Left ventricle myocardium inferior (tissue), 1 donor: ENCODE data around the gene C3AR1. TPM values are rescaled to one million over a fixed set of nuclear protein-coding genes. Genes with fewer than 3 reads are reported as not detected.
"Not testable (repeated sequence)": the region's sequence is repeated elsewhere in the genome, so short reads cannot be mapped to it uniquely, and the experiment has no call there.

Experiments
- DNase-seq: peaks from one replicate; pipeline ENCODE4 v3.0.0-alpha.2; 2020
- H3K27ac ChIP-seq: fragments of 200-600 bp; replicated peaks from 2 replicates; pipeline ENCODE4 v1.8.0; 2021
- H3K27me3 ChIP-seq: fragments of 200-600 bp; 2 replicates; pipeline ENCODE4 v1.8.0; 2021; ENCODE audit warnings: low read depth
- H3K36me3 ChIP-seq: fragments of 200-600 bp; 2 replicates; pipeline ENCODE4 v1.8.0; 2021
- H3K4me1 ChIP-seq: fragments of 200-600 bp; 2 replicates; pipeline ENCODE4 v1.8.0; 2021
- H3K4me3 ChIP-seq: fragments of 200-600 bp; 2 replicates; pipeline ENCODE4 v1.8.0; 2021; ENCODE audit warnings: mild to moderate bottlenecking, moderate library complexity
- H3K9me3 ChIP-seq: fragments of 200-600 bp; replicated peaks from 2 replicates; pipeline ENCODE4 v1.8.0; 2021
- intact Hi-C: fragments of 100-400 bp; cut with micrococcal nuclease; formaldehyde crosslinking; loops from one replicate; pipeline ENCODE4 v1.11.0; 2022
- total RNA-seq: library from RNA; stranded (reverse); fragmentation: NEBNext Ultra II Directional; extraction: Animal tissue kit (Norgen Biotek cat#: 25700); gene quantifications from one replicate; pipeline ENCODE4 v1.2.1, GENCODE V29; 2021
- TF ChIP-seq, protein P1 (sequence below): fragments of 200-600 bp; IDR thresholded peaks from 2 replicates; pipeline ENCODE4 v1.8.0; 2021; ENCODE audit warnings: antibody characterized with exemption, mild to moderate bottlenecking, borderline replicate concordance
- donor health status: DM: no; HTN: yes; CAD: no; lungs with severe emphysema.

Gene C3AR1
- total RNA-seq, 1 donor from 2014 or later: 5.5 TPM

GRCh38 chr12:8028267-8028666, 37.9 kb downstream of the C3AR1 start:
- TF ChIP-seq, protein P1, sequence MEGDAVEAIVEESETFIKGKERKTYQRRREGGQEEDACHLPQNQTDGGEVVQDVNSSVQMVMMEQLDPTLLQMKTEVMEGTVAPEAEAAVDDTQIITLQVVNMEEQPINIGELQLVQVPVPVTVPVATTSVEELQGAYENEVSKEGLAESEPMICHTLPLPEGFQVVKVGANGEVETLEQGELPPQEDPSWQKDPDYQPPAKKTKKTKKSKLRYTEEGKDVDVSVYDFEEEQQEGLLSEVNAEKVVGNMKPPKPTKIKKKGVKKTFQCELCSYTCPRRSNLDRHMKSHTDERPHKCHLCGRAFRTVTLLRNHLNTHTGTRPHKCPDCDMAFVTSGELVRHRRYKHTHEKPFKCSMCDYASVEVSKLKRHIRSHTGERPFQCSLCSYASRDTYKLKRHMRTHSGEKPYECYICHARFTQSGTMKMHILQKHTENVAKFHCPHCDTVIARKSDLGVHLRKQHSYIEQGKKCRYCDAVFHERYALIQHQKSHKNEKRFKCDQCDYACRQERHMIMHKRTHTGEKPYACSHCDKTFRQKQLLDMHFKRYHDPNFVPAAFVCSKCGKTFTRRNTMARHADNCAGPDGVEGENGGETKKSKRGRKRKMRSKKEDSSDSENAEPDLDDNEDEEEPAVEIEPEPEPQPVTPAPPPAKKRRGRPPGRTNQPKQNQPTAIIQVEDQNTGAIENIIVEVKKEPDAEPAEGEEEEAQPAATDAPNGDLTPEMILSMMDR: no peak
- Histone ChIP-seq H3K27me3 (no peaks in the 10 kb centered on the region), H3K4me1 (peaks cover 37% of the 10 kb centered on the region), H3K9me3 (no peaks in the 10 kb centered on the region), H3K27ac (no peak overlapping the region), H3K4me3 (no peak overlapping the region), H3K36me3 (no peaks in the 10 kb centered on the region)
- DNase-seq: no peak
- intact Hi-C loops: no loop called here

DNA sequence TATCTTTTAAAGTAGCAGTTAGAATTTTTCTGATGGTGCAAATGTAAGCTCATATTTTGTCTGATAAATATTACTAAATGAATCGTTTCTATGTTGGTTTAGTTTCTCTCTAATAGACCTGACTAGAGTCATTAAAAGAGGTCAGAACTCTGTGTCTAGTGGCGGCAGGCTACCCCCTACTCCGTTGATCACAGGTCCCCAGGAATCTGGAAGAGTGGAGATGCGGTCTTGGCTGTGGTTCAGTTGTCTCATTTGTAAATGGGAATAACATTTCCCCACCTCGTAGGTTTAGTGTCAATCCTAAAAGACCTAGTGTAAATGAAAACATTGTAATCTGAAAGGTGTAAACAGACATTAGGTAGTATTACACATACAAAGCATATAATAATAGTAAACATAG, 38.3 kb downstream of the C3AR1 start:
- Histone ChIP-seq H3K9me3 (no peaks in the 10 kb centered on the region), H3K4me1 (peaks cover 32% of the 10 kb centered on the region), H3K4me3 (peak overlapping the region; percentile 81), H3K36me3 (no peaks in the 10 kb centered on the region), H3K27me3 (no peaks in the 10 kb centered on the region), H3K27ac (no peak overlapping the region)
- no peak for DNase-seq
- intact Hi-C loops: no loop called here
- TF ChIP-seq, protein P1: no peak

DNA sequence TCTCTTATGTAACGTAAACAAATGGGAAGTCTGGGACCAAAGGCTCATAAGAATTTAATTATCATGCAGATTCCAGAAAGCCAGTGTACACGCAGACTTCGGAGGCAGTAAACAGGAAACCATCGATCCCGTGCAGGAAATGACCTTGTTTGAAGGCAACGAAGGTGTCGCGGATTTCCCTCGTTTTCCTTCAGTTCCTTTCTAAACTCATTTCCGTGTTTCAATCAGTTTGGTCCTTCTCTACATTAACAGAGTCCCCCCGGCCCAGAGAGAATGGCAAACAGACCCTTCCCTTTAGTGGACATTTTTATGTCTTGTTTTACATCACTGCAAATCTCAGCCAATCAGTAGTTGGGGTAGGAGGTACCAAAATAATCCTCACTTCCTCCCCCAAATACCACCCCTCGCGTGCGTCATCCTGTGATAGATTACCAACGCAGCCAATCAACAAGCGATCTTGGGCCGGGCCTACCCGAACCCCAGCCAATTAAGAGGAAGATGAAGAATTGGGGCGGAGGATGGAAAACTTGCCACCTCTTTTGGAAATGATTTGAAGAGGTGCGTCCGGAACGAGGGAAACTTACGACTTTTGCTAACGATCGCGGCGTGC, 39.8 kb downstream of the C3AR1 start:
- intact Hi-C loops: no loop called here
- Histone ChIP-seq H3K36me3 (no peaks in the 10 kb centered on the region), H3K27me3 (no peaks in the 10 kb centered on the region), H3K9me3 (no peaks in the 10 kb centered on the region), H3K4me3 (peak overlapping the region; percentile 81), H3K27ac (peak overlapping the region; percentile 100), H3K4me1 (peaks cover 21% of the 10 kb centered on the region)
- TF ChIP-seq, protein P1: no peak
- peak; percentile 95 for DNase-seq

GRCh38 chr12:8018666-8019581, 47.2 kb downstream of the C3AR1 start:
- H3K4me1 ChIP-seq: peaks cover 13% of the 10 kb centered on the region
- H3K27ac ChIP-seq: no peak overlapping the region
- TF ChIP-seq, protein P1: no peak
- intact Hi-C loops: no loop called here
- H3K36me3 ChIP-seq: no peaks in the 10 kb centered on the region
- H3K4me3 ChIP-seq: peak overlapping the region; percentile 65
- H3K27me3 ChIP-seq: peaks cover 52% of the 10 kb centered on the region
- H3K9me3 ChIP-seq: no peaks in the 10 kb centered on the region
- DNase-seq: no peak

DNA sequence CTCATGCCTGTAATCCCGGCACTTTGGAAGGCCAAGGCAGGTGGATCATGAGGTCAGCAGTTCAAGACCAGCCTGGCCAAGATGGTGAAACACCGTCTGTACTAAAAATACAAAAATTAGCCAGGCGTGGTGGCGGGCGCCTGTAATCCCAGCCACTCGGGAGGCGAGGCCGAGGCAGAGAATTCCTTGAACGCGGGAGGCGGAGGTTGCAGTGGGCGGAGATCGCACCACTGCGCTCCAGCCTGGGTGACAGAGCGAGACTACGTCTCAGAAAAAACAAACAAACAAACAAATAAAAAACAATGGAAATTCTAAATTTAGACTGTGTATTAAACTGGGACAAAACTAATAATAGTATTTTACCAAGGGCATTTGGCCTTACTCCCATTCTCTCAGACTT, 47.9 kb downstream of the C3AR1 start:
- intact Hi-C loops, H3K27ac ChIP-seq, DNase-seq, H3K36me3 ChIP-seq, H3K9me3 ChIP-seq: not testable (repeated sequence)
- Histone ChIP-seq H3K27me3 (peaks cover 59% of the 10 kb centered on the region), H3K4me3 (peak overlapping the region; percentile 65), H3K4me1 (peaks cover 13% of the 10 kb centered on the region)

DNA sequence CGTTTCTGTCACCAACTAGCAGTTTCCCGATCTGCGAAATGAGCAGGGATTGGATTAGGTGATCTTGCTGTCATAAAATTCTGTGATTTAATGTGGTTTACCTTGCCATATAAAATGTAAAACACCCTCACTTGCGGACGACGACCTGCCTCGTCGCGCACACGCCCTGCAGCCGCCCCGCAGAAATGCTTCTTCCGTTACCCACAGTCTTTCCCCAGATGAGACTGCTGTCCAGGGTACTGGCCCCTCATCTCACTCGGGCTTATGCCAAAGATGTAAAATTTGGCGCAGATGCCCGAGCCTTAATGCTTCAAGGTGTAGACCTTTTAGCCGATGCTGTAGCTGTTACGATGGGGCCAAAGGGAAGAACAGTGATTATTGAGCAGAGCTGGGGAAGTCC, 51.3 kb downstream of the C3AR1 start:
- H3K27me3 ChIP-seq: peaks cover 93% of the 10 kb centered on the region

More for the DNA sequence above, 51.3 kb downstream of the C3AR1 start:
- H3K4me1 ChIP-seq: peaks cover 13% of the 10 kb centered on the region
- H3K27ac ChIP-seq: no peak overlapping the region
- TF ChIP-seq, protein P1: no peak
- H3K4me3 ChIP-seq: no peak overlapping the region
- H3K9me3 ChIP-seq: no peaks in the 10 kb centered on the region
- intact Hi-C loops: no loop called here
- no peak for DNase-seq
- no peaks in the 10 kb centered on the region for H3K36me3 ChIP-seq
